Activated B cell treated with CpG ODN at 0.5 μM for 24 hours (primary cell): ENCODE results near the gene AGAP5. TPM values are rescaled to one million over a fixed set of nuclear protein-coding genes. Genes with fewer than 3 reads are reported as not detected.

Experiments used
- ATAC-seq: fragments of 200-7000 bp; cut with Tn5 transposase; one replicate; pipeline ENCODE4 v1.10.0; 2021; ENCODE audit warnings: low read depth, mild to moderate bottlenecking, moderate library complexity
- CTCF ChIA-PET: fragments of 350-600 bp; sonication (Branson Sonifier 250); formaldehyde crosslinking; loops from one replicate; lab custom pipeline; 2021; ENCODE audit warnings: antibody characterized with exemption; lab: Charles Lee
- POLR2A ChIA-PET: fragments of 350-600 bp; sonication (Branson Sonifier 250); formaldehyde crosslinking; loops from one replicate; lab custom pipeline; 2021; ENCODE audit warnings: antibody characterized with exemption; lab: Charles Lee
- DNase-seq: peaks from one replicate; pipeline ENCODE4 v3.0.0; 2022
- H3K27ac Mint-ChIP-seq: one replicate; pipeline ENCODE4 v1.8.0; 2020; ENCODE audit warnings: mixed read lengths
- H3K27me3 Mint-ChIP-seq: one replicate; pipeline ENCODE4 v1.8.0; 2021; ENCODE audit warnings: mixed read lengths
- H3K36me3 Mint-ChIP-seq: one replicate; pipeline ENCODE4 v1.8.0; 2021; ENCODE audit warnings: low read depth, mixed read lengths
- H3K4me1 Mint-ChIP-seq: one replicate; pipeline ENCODE4 v1.8.0; 2021; ENCODE audit warnings: mixed read lengths
- H3K4me3 Mint-ChIP-seq: one replicate; pipeline ENCODE4 v1.8.0; 2020; ENCODE audit warnings: mild to moderate bottlenecking, mixed read lengths
- H3K9me3 Mint-ChIP-seq: one replicate; pipeline ENCODE4 v1.8.0; 2020; ENCODE audit warnings: mixed read lengths
- CTCF ChIP-seq: fragments of 200-600 bp; IDR thresholded peaks from one replicate; pipeline ENCODE4 v1.8.0; 2022; ENCODE audit warnings: antibody characterized with exemption, mild to moderate bottlenecking
- intact Hi-C: fragments of 100-400 bp; cut with micrococcal nuclease; formaldehyde crosslinking; loops from one replicate; pipeline ENCODE4 v1.15.1; 2024
- total RNA-seq: library from RNA; stranded (reverse); gene quantifications from 2 replicates; pipeline ENCODE4 v1.2.3, GENCODE V29; 2022

The AGAP5 gene
- total RNA-seq, 1 donor from 2014 or later = 15.0 TPM

DNA sequence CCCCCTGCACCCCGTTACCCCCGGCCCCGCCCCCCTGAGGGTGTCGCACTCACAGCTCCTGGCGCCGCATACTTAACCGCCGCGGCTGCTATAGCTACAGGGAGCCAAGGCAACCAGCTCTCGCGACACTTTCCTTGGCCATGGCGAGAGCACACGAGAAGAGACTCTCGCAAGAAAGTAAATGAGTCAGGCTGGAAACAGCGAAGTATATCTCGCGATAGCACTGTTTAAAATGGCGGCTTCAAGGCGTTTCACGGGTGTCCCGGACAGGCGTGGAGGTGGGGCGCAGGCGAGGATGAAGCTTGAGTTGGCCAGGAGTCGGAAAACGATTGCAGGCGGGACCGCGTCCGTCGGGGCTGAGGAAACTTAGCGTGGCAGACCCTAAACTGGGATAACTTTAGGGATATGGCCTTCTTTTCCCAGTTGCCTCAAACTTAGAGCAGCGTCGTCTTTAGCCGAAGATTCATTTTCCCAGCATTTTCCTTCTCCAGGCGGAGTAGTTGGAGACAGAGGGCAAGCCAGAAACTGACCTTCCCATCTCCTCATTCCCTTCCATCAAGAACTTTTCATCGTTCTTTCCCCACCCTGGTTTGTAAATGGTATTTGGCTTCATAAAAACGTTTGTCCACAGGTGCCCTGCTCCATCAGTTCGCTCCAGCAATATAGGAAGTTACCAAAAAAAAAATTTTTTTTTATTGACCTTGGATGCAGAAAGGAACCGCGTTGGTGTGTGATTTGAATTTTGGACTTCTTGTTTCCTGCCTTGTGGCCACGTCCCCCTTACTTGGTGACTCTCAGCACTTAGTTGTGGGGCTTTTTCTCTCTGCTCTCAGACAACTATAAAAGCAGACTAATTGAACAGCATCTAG lies 71.8 kb downstream of the AGAP5 start:
- H3K36me3 Mint-ChIP-seq = peaks cover 12% of the 10 kb centered on the region
- peak; percentile 94 for ATAC-seq
- no peaks in the 10 kb centered on the region for H3K9me3 Mint-ChIP-seq
- TF ChIP-seq CTCF = no peak
- peak; percentile 78 for DNase-seq
- ChIA-PET CTCF (interaction anchor here (1.8 kb wide), 1 partner anchor 17 kb away, joined by 5 read pairs; no protein-coding TSS in a partner anchor), POLR2A (interaction anchor here (0.5 to 2.0 kb wide), 15 partner anchors 18 to 1609 kb away, joined by 3 to 16 read pairs (median 4); partner anchors contain the start of genes DNAJC9 and PPP3CB)
- intact Hi-C loops = loop anchor here (1.0 to 10.0 kb wide), 13 partner anchors 18 to 1485 kb away; partner anchors contain the start of genes DNAJC9, ECD, FAM149B1 and KAT6B
- peak overlapping the region; percentile 98 for H3K27ac Mint-ChIP-seq
- H3K27me3 Mint-ChIP-seq = no peaks in the 10 kb centered on the region
- H3K4me1 Mint-ChIP-seq = peaks cover 24% of the 10 kb centered on the region
- H3K4me3 Mint-ChIP-seq = peak overlapping the region; percentile 99

- TF ChIP-seq CTCF = no peak
Observed at GRCh38 chr10:73625004-73625883, 72.7 kb downstream of the AGAP5 start.

More at GRCh38 chr10:73625004-73625883, 72.7 kb downstream of the AGAP5 start:
- peak; percentile 60 for ATAC-seq
- H3K27me3 Mint-ChIP-seq = no peaks in the 10 kb centered on the region
- CTCF ChIA-PET = interaction anchor here (1.8 kb wide), 1 partner anchor 18 kb away, joined by 5 read pairs; no protein-coding TSS in a partner anchor
- H3K27ac Mint-ChIP-seq = peak overlapping the region; percentile 98
- intact Hi-C loops = loop anchor here (1.0 to 10.0 kb wide), 11 partner anchors 19 to 1202 kb away; partner anchors contain the start of genes DNAJC9, ECD, FAM149B1 and KAT6B
- no peaks in the 10 kb centered on the region for H3K9me3 Mint-ChIP-seq
- POLR2A ChIA-PET = interaction anchor here (0.5 to 2.0 kb wide), 14 partner anchors 19 to 1610 kb away, joined by 3 to 16 read pairs (median 4); partner anchors contain the start of genes DNAJC9 and PPP3CB
- peak overlapping the region; percentile 99 for H3K4me3 Mint-ChIP-seq
- no peak for DNase-seq
- peaks cover 12% of the 10 kb centered on the region for H3K36me3 Mint-ChIP-seq
- H3K4me1 Mint-ChIP-seq = peaks cover 24% of the 10 kb centered on the region

Other genes with a start within 250 kb of the AGAP5 start
- 41.4 and 43.3 TPM in 2 replicates for gene PPP3CB, start 202.1 kb downstream of the AGAP5 start, total RNA-seq
- gene USP54, start 106.8 kb downstream of the AGAP5 start, total RNA-seq = 9.0 and 10.8 TPM in 2 replicates
- gene MYOZ1, start 56.6 kb downstream of the AGAP5 start, total RNA-seq = not detected in 2 replicates
- gene SYNPO2L, start 42.1 kb downstream of the AGAP5 start, total RNA-seq = 0.05 TPM in 1 of 2 replicates, not detected in the other
- gene SEC24C, start 46.3 kb upstream of the AGAP5 start, total RNA-seq = 78.5 and 89.8 TPM in 2 replicates
- gene CHCHD1, start 83.9 kb upstream of the AGAP5 start, total RNA-seq = 19.3 and 24.2 TPM in 2 replicates
- 67.5 and 93.0 TPM in 2 replicates for gene ZSWIM8, start 87.5 kb upstream of the AGAP5 start, total RNA-seq
- gene NDST2, start 113.5 kb upstream of the AGAP5 start, total RNA-seq = 59.4 and 61.7 TPM in 2 replicates
- 17.8 and 19.9 TPM in 2 replicates for gene CAMK2G, start 176.4 kb upstream of the AGAP5 start, total RNA-seq
- gene PLAU, start 213.0 kb upstream of the AGAP5 start, total RNA-seq = 0.10 TPM in 1 of 2 replicates, not detected in the other